NCI-H748 treated with DMSO at 0.1 percent for 48 hours (cell line): ENCODE results near the gene KCNMA1.
"Not testable (repeated sequence)": the region's sequence is repeated elsewhere in the genome, so short reads cannot be mapped to it uniquely, and the experiment has no call there.

Experiments
- DNase-seq: peaks from one replicate; lab custom pipeline; 2025; lab: John Stamatoyannopoulos, UW

The KCNMA1 gene

DNA sequence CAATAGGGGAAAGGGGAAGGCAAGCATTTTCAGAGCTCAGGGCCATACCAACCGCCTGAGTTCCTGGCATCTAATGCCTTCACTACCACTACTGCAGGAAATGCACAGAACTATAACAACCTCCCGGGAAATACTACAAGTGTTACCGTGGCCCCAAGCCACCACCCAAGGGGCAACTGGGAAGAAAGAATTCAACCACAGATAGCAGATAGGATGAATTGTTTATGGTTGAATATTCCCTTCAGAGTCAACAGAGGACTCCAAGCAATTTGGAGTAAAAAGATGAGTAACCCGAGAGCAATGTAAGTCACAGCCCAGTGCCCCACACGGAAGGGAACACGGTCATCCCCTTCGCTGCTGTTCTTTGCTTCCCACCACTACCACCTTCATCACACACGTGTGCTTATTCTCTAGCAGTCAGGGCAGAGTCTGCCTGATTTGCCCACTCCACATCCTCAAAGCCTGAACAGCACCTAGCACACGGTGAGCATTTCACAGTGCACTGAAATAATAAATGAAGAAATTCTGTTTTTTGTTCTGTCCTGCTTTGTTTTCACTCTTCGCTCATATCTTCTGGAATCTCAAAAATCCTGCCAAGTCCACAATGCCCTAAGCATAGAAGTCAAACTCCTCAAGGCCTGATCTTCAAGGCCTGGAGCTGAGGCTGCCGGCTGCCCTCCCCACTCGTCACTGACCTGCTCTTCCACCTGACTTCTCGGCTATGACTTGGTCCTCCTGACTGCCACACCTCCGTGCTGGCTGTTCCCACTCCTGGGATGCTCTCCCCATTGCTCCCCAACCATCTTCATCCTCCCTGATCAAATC is 221.1 kb downstream of the KCNMA1 start:
- DNase-seq, result no peak

DNA sequence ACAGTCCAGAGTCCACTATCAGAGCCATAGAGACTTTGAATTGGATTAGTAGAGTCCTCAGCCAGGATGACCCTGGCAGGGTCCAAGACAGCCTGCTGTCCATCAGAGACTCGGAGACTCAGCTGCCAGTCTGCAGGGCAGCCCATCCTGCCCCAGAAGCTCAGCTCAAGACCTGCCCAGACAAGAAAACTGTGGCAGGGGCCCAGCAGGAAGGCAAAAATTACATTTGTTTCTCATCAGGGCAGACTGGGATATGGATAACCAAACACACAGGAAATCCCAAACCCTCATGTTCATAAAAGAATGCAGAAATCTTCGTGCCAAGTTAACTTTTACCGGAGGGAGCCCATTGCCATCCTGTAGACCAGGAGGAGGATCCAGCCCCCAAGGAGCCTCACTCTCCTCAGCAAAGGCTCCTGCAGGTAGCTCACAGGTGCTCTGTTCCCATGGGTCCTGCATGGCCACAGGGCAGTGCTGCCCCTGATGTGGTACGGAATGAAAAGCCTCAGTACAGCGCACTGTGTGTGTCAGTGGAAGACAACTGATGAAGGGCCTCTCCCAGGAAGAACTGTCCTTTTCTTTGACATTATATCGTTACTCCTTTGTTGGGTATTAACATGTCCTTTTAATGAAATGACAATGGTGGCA is 222.2 kb downstream of the KCNMA1 start:
- no peak for DNase-seq

DNA sequence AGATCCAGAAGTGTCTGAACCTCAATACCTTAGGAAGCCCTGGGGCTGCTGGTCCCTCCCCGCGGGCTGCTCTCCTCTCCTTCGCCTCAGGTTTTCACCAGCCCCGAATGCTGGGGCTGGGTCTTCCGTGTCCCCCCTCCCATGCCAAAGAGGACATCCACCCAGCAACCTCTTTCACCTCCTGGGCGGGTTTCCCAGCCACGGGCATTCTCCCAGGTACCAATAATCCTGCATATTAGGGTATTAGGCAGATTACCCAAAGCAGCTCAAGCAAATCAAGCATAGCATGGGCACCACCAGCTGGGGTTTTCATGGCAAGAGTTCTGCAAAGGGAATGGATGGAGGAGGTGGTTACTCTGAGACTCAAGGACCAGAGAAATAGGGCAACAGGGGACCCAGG is 224.4 kb downstream of the KCNMA1 start:
- no peak for DNase-seq

- DNase-seq, result not testable (repeated sequence)
These were observed 225.0 kb downstream of the KCNMA1 start for GRCh38 chr10:77412573-77413133.

GRCh38 chr10:77411805-77412204 is 225.8 kb downstream of the KCNMA1 start:
- DNase-seq, result no peak

DNA sequence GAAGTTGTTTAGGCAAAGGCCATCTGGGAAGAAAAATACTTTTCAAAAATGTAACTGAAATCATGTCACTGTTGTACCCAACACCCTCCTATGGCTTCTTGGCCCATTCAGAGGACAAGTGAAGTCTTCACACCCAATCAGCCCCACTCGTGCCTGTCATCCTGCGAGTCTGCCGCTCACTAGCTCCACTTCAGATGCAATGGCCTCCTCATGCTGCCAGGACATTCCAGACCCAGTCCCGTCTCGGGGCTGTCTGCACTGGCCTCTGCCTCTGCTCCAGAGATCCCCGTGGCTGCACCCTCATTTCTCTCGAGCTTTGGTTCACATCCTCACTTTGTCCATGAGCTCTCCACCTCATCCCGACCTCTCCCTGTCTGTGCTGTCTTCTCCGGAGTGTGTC is 227.1 kb downstream of the KCNMA1 start:
- DNase-seq, result no peak

GRCh38 chr10:77409697-77410471 is 227.7 kb downstream of the KCNMA1 start:
- no peak for DNase-seq

- no peak for DNase-seq
These were observed 229.3 kb downstream of the KCNMA1 start for GRCh38 chr10:77408259-77408658.

DNA sequence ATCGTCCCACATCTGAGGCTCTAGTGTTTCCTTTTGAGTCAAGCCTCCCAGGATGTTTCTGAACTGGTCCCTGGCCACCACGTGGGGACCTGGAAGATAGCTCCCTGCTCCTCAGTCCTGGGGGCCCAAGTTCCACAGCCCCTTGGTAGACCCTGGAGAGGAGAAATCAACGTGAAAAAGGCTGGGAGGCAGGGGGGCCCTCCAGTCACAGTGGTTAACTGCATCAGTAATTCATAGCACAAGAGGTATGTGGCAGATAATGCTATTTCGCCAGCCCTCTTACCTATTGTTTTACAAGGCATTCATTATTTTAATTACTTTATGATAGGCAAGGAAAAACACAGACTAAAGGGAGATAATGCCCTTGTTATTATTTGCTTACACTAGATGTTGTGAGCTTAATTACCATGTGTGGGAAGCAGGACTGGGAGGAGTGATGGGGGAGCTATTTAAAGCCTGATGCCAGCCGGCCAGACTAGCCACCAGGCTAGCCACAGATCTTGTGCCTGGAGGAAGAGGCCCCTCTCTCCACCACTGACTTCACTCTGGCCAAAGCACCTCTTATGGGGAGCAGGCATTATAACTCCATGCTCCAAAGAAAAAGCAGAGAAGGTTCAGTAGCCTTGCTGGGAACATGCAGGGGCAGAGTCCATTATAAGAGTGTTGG is 230.7 kb downstream of the KCNMA1 start:
- peak; percentile 21 for DNase-seq

- peak; percentile 31 for DNase-seq
These were observed 231.8 kb downstream of the KCNMA1 start for GRCh38 chr10:77405771-77406241.

DNA sequence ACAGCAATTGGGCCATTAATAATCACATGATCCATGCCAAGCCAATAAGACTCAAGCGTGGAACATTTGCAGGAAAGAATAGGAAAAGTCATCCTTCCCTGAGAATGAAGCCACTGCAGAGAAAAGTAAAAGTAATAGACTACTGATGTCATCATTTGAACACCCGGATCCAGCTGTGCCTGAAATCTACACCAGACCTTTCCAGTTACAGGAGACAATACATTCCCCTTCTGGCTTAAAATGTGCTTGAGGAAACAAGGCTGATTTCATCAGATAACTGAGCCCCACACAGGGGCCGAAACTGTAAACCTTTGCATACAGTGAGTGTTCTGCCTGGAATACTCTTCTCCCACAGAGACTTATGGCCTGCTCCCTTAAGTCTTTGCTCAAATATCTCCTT is 232.8 kb downstream of the KCNMA1 start:
- no peak for DNase-seq

- no peak for DNase-seq
These were observed 233.8 kb downstream of the KCNMA1 start for GRCh38 chr10:77403761-77404160.

DNA sequence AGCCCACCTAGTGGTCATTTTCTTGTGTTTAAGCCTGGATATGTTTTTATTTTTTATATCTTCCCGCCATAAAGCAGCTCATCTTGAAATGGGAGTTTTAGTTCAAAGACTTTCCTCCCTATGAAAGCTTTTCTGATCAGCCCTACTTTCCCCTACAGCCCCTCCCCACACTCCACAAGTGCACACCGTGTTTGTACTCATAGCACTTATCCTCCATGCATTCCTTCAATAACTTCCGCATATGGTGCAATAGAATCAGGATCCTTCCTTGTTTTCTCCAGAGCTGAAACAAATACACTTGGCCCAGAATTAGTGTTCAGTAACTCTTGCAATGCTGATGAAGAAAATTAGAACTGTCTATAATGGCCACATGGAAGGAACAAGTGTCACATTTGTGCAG is 235.9 kb downstream of the KCNMA1 start:
- DNase-seq, result no peak

- DNase-seq, result peak; percentile 42
These were observed 237.6 kb downstream of the KCNMA1 start for GRCh38 chr10:77400033-77400432.

GRCh38 chr10:77398986-77399755 is 238.4 kb downstream of the KCNMA1 start:
- no peak for DNase-seq

DNA sequence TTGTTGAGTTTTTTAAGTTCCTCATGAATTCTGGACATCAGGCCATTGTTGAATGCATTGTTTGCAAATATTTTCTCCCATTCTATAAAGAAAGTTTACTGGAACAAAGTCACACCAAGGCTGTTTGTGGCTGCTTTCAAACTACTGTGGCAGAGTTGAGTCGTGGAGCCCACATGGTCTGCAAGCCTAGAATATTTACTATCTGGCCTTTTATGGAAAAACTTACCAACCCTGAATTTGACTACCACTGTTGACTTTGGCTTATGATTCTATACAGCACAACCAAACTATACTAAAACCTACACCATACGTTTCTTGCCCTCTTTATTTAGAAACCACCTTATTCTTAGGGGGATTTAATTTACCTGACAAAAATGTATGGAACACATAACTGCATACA is 239.1 kb downstream of the KCNMA1 start:
- DNase-seq, result no peak

- no peak for DNase-seq
These were observed 240.5 kb downstream of the KCNMA1 start for GRCh38 chr10:77397103-77397502.

DNA sequence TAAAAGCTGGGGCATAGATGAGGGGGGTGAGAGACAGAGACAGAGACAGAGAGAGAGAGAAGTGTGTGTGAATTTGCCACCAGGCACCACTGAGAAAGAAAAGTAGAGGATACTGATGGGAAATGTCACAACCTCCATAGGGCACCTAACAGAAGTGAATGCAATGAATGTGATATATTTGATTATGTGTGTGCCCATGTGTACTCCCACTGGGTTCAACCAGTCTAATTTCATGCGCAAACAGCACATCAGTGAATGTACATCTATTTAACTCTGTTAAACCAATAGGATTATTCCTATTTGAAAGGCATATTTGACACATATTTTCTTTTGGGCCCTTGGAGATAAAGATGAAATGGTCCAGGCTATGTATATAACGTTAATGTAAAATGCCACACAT is 241.3 kb downstream of the KCNMA1 start:
- no peak for DNase-seq

- DNase-seq, result no peak
These were observed 243.6 kb downstream of the KCNMA1 start for GRCh38 chr10:77393821-77394501.

DNA sequence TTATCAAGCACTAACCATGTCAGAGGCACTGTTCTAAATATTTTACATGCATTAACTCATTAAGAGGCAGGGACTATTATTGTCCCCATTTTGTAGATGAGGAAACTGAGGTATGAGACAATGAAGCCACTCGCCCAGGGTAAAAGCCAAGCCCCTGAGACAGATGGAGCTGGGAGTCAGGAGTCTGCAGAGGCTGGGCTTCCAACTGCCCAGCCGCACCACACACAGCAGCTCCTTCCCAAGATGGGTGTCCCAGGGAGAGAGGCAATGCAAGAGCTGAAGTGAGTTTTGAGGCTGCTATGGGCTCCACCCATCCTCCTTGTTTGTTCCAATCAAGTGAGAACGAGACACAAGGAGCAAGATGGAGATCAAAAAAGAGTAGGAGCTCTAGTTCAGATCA is 244.2 kb downstream of the KCNMA1 start:
- DNase-seq, result no peak
